K562 (cell line): ENCODE results near the gene MBOAT1. TPM values are rescaled to one million over a fixed set of nuclear protein-coding genes. Genes with fewer than 3 reads are reported as not detected.

Source experiments
- ATAC-seq: fragments of 200-7000 bp; cut with Tn5 transposase; 3 replicates; pipeline ENCODE4 v1.9.1; 2020; ENCODE audit warnings: moderate library complexity
- BruUV-seq: library from RNA; stranded (reverse); fragments of 400-500 nt; replicated peaks from 2 replicates; lab custom pipeline; 2021; lab: Mats Ljungman, UMichigan
- CTCF ChIA-PET: fragments of 300-600 bp; formaldehyde crosslinking; extraction: SDS; loops from one replicate; lab custom pipeline; 2021; ENCODE audit warnings: low intra/inter-chr PET ratio; lab: Yijun Ruan, JAX
- POLR2A ChIA-PET: fragments of 300-600, 350-650 bp; sonication (Branson Sonifier 250); formaldehyde crosslinking; extraction: SDS; loops from one replicate; lab custom pipeline; 2021; ENCODE audit warnings: antibody characterized with exemption, inconsistent platforms; lab: Yijun Ruan, JAX
- DNase-seq, 4 experiments: peaks; one replicate each; pipeline versions ENCODE4 v3.0.0 to v3.0.0-alpha.2; 2011 to 2018; ENCODE audit warnings: low spot score in 3 of 4, mixed read lengths in 3 of 4; ENCODE audit errors: extremely low read depth in 1 of 4
- FAIRE-seq: peaks from 2 replicates; lab custom pipeline; 2011; peaks lifted over from hg19 to GRCh38; lab: Jason Lieb, UNC
- H2AFZ ChIP-seq: 2 replicates; pipeline ENCODE4 v1.6.0; 2011; ENCODE audit warnings: low read depth, low read length, control low read depth, inconsistent platforms
- H3K27ac ChIP-seq: fragments of 200-600 bp; 3 replicates; pipeline ENCODE4 v1.8.0; 2011; ENCODE audit warnings: low read depth, mild to moderate bottlenecking, control low read depth, inconsistent platforms, low read length, moderate library complexity, mixed read lengths; ENCODE audit errors: extremely low read depth
- H3K27me3 ChIP-seq, 2 experiments: fragments of 300-600 bp in 1 of 2; 2 replicates in 1 of 2; 3 replicates in 1 of 2; pipeline versions ENCODE4 v1.6.0 to v1.8.0; 2011; ENCODE audit warnings: inconsistent platforms in 2 of 2, low read length in 2 of 2, mild to moderate bottlenecking in 1 of 2, mixed read lengths in 1 of 2, moderate library complexity in 1 of 2; ENCODE audit not compliant: control insufficient read depth in 2 of 2, insufficient read depth in 2 of 2
- H3K36me3 ChIP-seq: fragments of 300-600 bp; 3 replicates; pipeline ENCODE4 v1.8.0; 2011; ENCODE audit warnings: mild to moderate bottlenecking, low read length, inconsistent platforms; ENCODE audit not compliant: control insufficient read depth, insufficient read depth
- H3K4me1 ChIP-seq, 2 experiments: fragments of 200-600 bp in 1 of 2; replicated peaks in 1 of 2; 2 replicates in 1 of 2; 3 replicates in 1 of 2; pipeline versions ENCODE4 v1.5.1 to v1.8.0; 2011; ENCODE audit warnings: inconsistent platforms in 2 of 2, low read length in 2 of 2, mild to moderate bottlenecking in 1 of 2, mixed read lengths in 1 of 2, moderate library complexity in 1 of 2; ENCODE audit not compliant: control insufficient read depth in 2 of 2, insufficient read depth in 2 of 2
- H3K4me2 ChIP-seq: 2 replicates; pipeline ENCODE4 v1.6.1; 2011; ENCODE audit warnings: low read length, control low read depth, inconsistent platforms, mixed read lengths; ENCODE audit not compliant: insufficient read depth
- H3K4me3 ChIP-seq: fragments of 200-600 bp; sonication (generic), shearing (Covaris generic); 2 replicates; pipeline ENCODE4 v1.5.1; 2016; ENCODE audit warnings: control low read depth, inconsistent platforms
- H3K79me2 ChIP-seq: fragments of 200-600 bp; 3 replicates; pipeline ENCODE4 v1.8.0; 2011; ENCODE audit warnings: low read length, inconsistent platforms; ENCODE audit not compliant: control insufficient read depth, insufficient read depth
- H3K9ac ChIP-seq, 2 experiments: 2 replicates each; pipeline versions ENCODE4 v1.6.0 to v1.6.1; 2011; ENCODE audit warnings: low read depth in 2 of 2, low read length in 2 of 2, control low read depth in 1 of 2, inconsistent platforms in 1 of 2, mild to moderate bottlenecking in 1 of 2, mixed read lengths in 1 of 2; ENCODE audit not compliant: insufficient read depth in 1 of 2
- H3K9me1 ChIP-seq: one replicate; pipeline ENCODE4 v1.6.0; 2011; ENCODE audit warnings: inconsistent platforms, mild to moderate bottlenecking, low read length, moderate library complexity; ENCODE audit not compliant: control insufficient read depth, insufficient read depth
- H3K9me3 ChIP-seq: replicated peaks from 2 replicates; pipeline ENCODE4 v1.5.1; 2011; ENCODE audit warnings: low read depth, low read length, inconsistent platforms; ENCODE audit not compliant: control insufficient read depth, insufficient read depth
- H4K20me1 ChIP-seq: replicated peaks from 2 replicates; pipeline ENCODE4 v1.6.1; 2011; ENCODE audit warnings: low read length, inconsistent platforms, mixed read lengths; ENCODE audit not compliant: control insufficient read depth, insufficient read depth
- DPF2 ChIP-seq: fragments of 450-650 bp; IDR thresholded peaks from 2 replicates; pipeline ENCODE4 v1.6.1; 2016
- EP300 ChIP-seq: IDR thresholded peaks from 2 replicates; pipeline ENCODE4 v1.6.1; 2012; ENCODE audit warnings: low read length, improper control_type of control experiment
- KDM1A ChIP-seq, 2 experiments: fragments of 450-650 bp; IDR thresholded peaks; 2 replicates each; pipeline ENCODE4 v1.6.1; 2016; ENCODE audit warnings: mild to moderate bottlenecking in 2 of 2
- MCM7 ChIP-seq, 2 experiments: fragments of 450-650 bp; IDR thresholded peaks; 2 replicates each; pipeline ENCODE4 v1.6.1; 2016 to 2018
- MEIS2 ChIP-seq: fragments of 450-650 bp; IDR thresholded peaks from 2 replicates; pipeline ENCODE4 v1.6.1; 2014; ENCODE audit warnings: mild to moderate bottlenecking; ENCODE audit not compliant: partially characterized antibody
- NONO ChIP-seq, 2 experiments: fragments of 200-400 bp in 1 of 2; fragments of 450-650 bp in 1 of 2; formaldehyde crosslinking in 1 of 2; IDR thresholded peaks; 2 replicates each; pipeline ENCODE4 v1.6.1; 2017; ENCODE audit warnings: low read depth in 2 of 2, mild to moderate bottlenecking in 2 of 2, moderate library complexity in 2 of 2, low read length in 1 of 2
- RBM25 ChIP-seq: fragments of 200-400 bp; formaldehyde crosslinking; IDR thresholded peaks from 2 replicates; pipeline ENCODE4 v1.6.1; 2018; ENCODE audit warnings: low read length, low read depth, moderate library complexity; ENCODE audit not compliant: severe bottlenecking
- TFAP4 ChIP-seq: sonication (generic); formaldehyde crosslinking; IDR thresholded peaks from 2 replicates; pipeline ENCODE4 v1.8.0; 2022; ENCODE audit warnings: missing genetic modification reagents, mild to moderate bottlenecking, moderate library complexity, borderline replicate concordance
- ZNF277 ChIP-seq: fragments of 250-450 bp; sonication (Bioruptor Pico); IDR thresholded peaks from 2 replicates; pipeline ENCODE4 v1.8.0; 2022; ENCODE audit warnings: inconsistent platforms, mild to moderate bottlenecking, moderate library complexity, borderline replicate concordance
- WGBS: fragments of 100-300 bp; shearing (Covaris generic); methylation state at CpG from one replicate; pipeline ENCODE4 v1.1.6; 2016; ENCODE audit warnings: low coverage, mixed read lengths; ENCODE audit not compliant: insufficient coverage; ENCODE audit errors: missing lambda C conversion rate; 5-methylcytosine and 5-hydroxymethylcytosine counted together
- in situ Hi-C: fragments of 300-500 bp; cut with MboI; formaldehyde crosslinking; loops from 4 replicates; pipeline ENCODE4 v1.15.0; 2018; ENCODE audit warnings: inconsistent platforms, mixed read lengths
- intact Hi-C: fragments of 100-400 bp; cut with micrococcal nuclease; formaldehyde crosslinking; loops from 2 replicates; pipeline ENCODE4 v1.14.2; 2022
- polyA plus RNA-seq, 8 experiments: library from polyadenylated mRNA; depleted of rRNA in 4 of 8; stranded (reverse) in 5 of 8; unstranded in 3 of 8; fragments of >200 nt; fragmentation: Nextera tagmentation in 2 of 8; fragmentation: Illumina TruSeq in 1 of 8; extraction: Ambion mirVana in 2 of 8; extraction: Trizol in 1 of 8; gene quantifications; 2 replicates each; pipeline versions ENCODE4 v1.2.1 to v1.2.3, GENCODE V29; 2011 to 2014; ENCODE audit warnings: inconsistent platforms in 1 of 8, missing spikeins in 1 of 8
- total RNA-seq, 7 experiments: library from RNA; depleted of rRNA in 6 of 7; stranded (reverse); fragments of >200 nt in 6 of 7; fragmentation: Illumina TruSeq in 2 of 7; extraction: Trizol in 2 of 7; gene quantifications; 2 replicates each; pipeline versions ENCODE4 v1.2.1 to v1.2.3, GENCODE V29; 2011 to 2021; ENCODE audit warnings: low replicate concordance in 1 of 7

The MBOAT1 gene
- total and polyA plus RNA-seq, 9 of the 15 experiments (the other 6 are each of a cell fraction or from before 2014, with no cell fraction given): 0.13 to 16.5 (median 10.3) TPM

- Histone ChIP-seq H4K20me1 (no peaks in the 10 kb centered on the region), H3K4me3 (no peak overlapping the region), H3K27ac (no peak overlapping the region), H3K27me3 (no peaks in the 10 kb centered on the region), H3K79me2 (no peaks in the 10 kb centered on the region), H3K36me3 (no peaks in the 10 kb centered on the region), H3K4me1 (peaks cover 0 to 19% of the 10 kb centered on the region in 2 experiments; a peak in 4 of 5 replicates), H3K9me3 (no peaks in the 10 kb centered on the region), H3K4me2 (no peak overlapping the region), H2AFZ (no peak overlapping the region), H3K9ac (no peak overlapping the region), H3K9me1 (peaks cover 5% of the 10 kb centered on the region)
- ChIA-PET CTCF (no interaction called here), POLR2A (interaction anchor here (0.6 to 1.7 kb wide), 4 partner anchors 10 to 517 kb away, joined by 3 to 4 read pairs (median 3); no protein-coding TSS in a partner anchor)
- intact Hi-C loops: no loop called here
- WGBS: 57% methylated on average over 4 of the region's 4 CpGs
- no TSS peak for BruUV-seq
- FAIRE-seq (no peak), DNase-seq (peak in 1 of 4 experiments; percentile 14), ATAC-seq (peak; percentile 51)
- in situ Hi-C loops: no loop called here
- TF ChIP-seq KDM1A (IDR thresholded peaks at IDR 0.05) (peak; percentile 9 to 54; a peak in 2 of 4 replicates), RBM25 (peak; percentile 80), TFAP4 (CRISPR knock-in tag) (no peak), EP300 (no peak), DPF2 (no peak), MEIS2 (no peak), MCM7 (IDR thresholded peaks at IDR 0.05) (no peak), NONO (IDR thresholded peaks at IDR 0.05; ENCODE audit: low read depth in 2 of 2, low read length in 1 of 2) (no peak), ZNF277 (CRISPR knock-in tag) (no peak)
Measured at GRCh38 chr6:20170455-20171148, 41.7 kb downstream of the MBOAT1 start.
